ENCODE data around the gene RSPO3.

GRCh38 chr6:127205036-127205435 is 86.6 kb downstream of the RSPO3 start:
- TF ChIP-seq CTCF (IDR thresholded peaks at IDR 0.05; ENCODE audit: low read length) (no peak), EZH2 (IDR thresholded peaks at IDR 0.05; ENCODE audit: borderline replicate concordance, low read length) (no peak)
